Loucy (cell line): Measurements from ENCODE around the gene ZBTB8A.

Source experiments
- H2AFZ ChIP-seq: fragments of 200-600 bp; sonication (generic); 2 replicates; pipeline ENCODE4 v1.6.0; 2016; ENCODE audit warnings: antibody characterized with exemption, mild to moderate bottlenecking, low read length, moderate library complexity
- H3F3A ChIP-seq: fragments of 200-600 bp; 2 replicates; pipeline ENCODE4 v1.6.0; 2016; ENCODE audit warnings: antibody characterized with exemption, low read depth, mild to moderate bottlenecking
- H3K27me3 ChIP-seq: fragments of 200-600 bp; sonication (generic); 2 replicates; pipeline ENCODE4 v1.6.1; 2014; ENCODE audit warnings: low read length, mild to moderate bottlenecking; ENCODE audit not compliant: insufficient read depth, poor library complexity, severe bottlenecking
- H3K36me3 ChIP-seq: fragments of 200-600 bp; sonication (generic); 2 replicates; pipeline ENCODE4 v1.6.1; 2016; ENCODE audit warnings: low read length; ENCODE audit not compliant: insufficient read depth
- H3K4me1 ChIP-seq: fragments of 200-600 bp; sonication (generic); 2 replicates; pipeline ENCODE4 v1.5.1; 2014; ENCODE audit warnings: low read length, mild to moderate bottlenecking; ENCODE audit not compliant: insufficient read depth, poor library complexity, severe bottlenecking
- H3K4me2 ChIP-seq: fragments of 200-600 bp; sonication (generic); 2 replicates; pipeline ENCODE4 v1.6.0; 2014; ENCODE audit warnings: antibody characterized with exemption, low read length, low read depth, mild to moderate bottlenecking; ENCODE audit not compliant: poor library complexity, severe bottlenecking
- H3K4me3 ChIP-seq: fragments of 200-600 bp; sonication (generic); 2 replicates; pipeline ENCODE4 v1.5.1; 2014; ENCODE audit warnings: low read length, mild to moderate bottlenecking, mixed read lengths; ENCODE audit not compliant: poor library complexity, severe bottlenecking
- H3K79me2 ChIP-seq: fragments of 200-600 bp; sonication (generic); 2 replicates; pipeline ENCODE4 v1.6.1; 2014; ENCODE audit warnings: low read length; ENCODE audit not compliant: insufficient read depth
- H3K9ac ChIP-seq: fragments of 200-600 bp; sonication (generic); 2 replicates; pipeline ENCODE4 v1.6.0; 2014; ENCODE audit warnings: mild to moderate bottlenecking, low read depth, low read length, moderate library complexity; ENCODE audit not compliant: poor library complexity, severe bottlenecking
- H3K9me2 ChIP-seq: fragments of 200-600 bp; sonication (generic); replicated peaks from 2 replicates; pipeline ENCODE4 v1.6.1; 2016; ENCODE audit warnings: low read depth, low read length, mixed read lengths
- H3K9me3 ChIP-seq: fragments of 200-600 bp; sonication (generic); 2 replicates; pipeline ENCODE4 v1.6.1; 2014; ENCODE audit warnings: mild to moderate bottlenecking, antibody characterized with exemption, low read length, low read depth; ENCODE audit not compliant: insufficient read depth
- H4K20me1 ChIP-seq: fragments of 200-600 bp; sonication (generic); 2 replicates; pipeline ENCODE4 v1.6.0; 2014; ENCODE audit warnings: antibody characterized with exemption, low read length, mild to moderate bottlenecking; ENCODE audit not compliant: insufficient read depth, poor library complexity, severe bottlenecking
- EZH2phosphoT487 ChIP-seq: fragments of 200-600 bp; IDR thresholded peaks from 2 replicates; pipeline ENCODE4 v1.6.1; 2018; ENCODE audit warnings: antibody characterized with exemption, mild to moderate bottlenecking, moderate library complexity, borderline replicate concordance
- TF ChIP-seq, protein P1 (sequence below): fragments of 200-600 bp; sonication (generic); conservative IDR thresholded peaks from 2 replicates; pipeline ENCODE4 v1.5.1; 2014; ENCODE audit warnings: mild to moderate bottlenecking, antibody characterized with exemption, low read length

Gene ZBTB8A

DNA sequence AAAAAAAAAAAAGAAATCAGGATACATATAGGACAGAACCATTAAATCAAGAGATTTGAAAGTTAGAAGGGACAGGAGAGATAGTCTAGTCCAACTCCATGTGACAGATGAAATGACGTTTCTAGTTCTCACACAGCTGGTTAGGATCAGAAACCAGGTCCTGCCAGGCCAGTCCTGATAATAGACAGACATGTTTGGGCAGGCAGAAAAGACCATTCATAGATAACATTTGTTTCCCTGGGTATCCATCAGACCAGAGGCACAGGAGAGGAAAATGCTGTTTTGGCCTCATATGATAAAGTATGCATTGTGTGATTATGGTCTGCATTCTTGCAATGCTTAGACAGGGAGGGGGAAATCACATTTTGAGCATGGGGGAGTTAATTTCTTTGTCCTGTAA is 45.0 kb upstream of the ZBTB8A start:
- Histone ChIP-seq H3K4me1 (no peaks in the 10 kb centered on the region), H4K20me1 (no peaks in the 10 kb centered on the region), H3F3A (no peaks in the 10 kb centered on the region), H3K9me2 (no peaks in the 10 kb centered on the region), H2AFZ (no peak overlapping the region), H3K4me2 (no peak overlapping the region), H3K4me3 (no peak overlapping the region), H3K79me2 (no peaks in the 10 kb centered on the region), H3K27me3 (no peaks in the 10 kb centered on the region), H3K9me3 (no peaks in the 10 kb centered on the region), H3K9ac (no peak overlapping the region), H3K36me3 (no peaks in the 10 kb centered on the region)
- no peak for TF ChIP-seq EZH2phosphoT487
- TF ChIP-seq, protein P1, sequence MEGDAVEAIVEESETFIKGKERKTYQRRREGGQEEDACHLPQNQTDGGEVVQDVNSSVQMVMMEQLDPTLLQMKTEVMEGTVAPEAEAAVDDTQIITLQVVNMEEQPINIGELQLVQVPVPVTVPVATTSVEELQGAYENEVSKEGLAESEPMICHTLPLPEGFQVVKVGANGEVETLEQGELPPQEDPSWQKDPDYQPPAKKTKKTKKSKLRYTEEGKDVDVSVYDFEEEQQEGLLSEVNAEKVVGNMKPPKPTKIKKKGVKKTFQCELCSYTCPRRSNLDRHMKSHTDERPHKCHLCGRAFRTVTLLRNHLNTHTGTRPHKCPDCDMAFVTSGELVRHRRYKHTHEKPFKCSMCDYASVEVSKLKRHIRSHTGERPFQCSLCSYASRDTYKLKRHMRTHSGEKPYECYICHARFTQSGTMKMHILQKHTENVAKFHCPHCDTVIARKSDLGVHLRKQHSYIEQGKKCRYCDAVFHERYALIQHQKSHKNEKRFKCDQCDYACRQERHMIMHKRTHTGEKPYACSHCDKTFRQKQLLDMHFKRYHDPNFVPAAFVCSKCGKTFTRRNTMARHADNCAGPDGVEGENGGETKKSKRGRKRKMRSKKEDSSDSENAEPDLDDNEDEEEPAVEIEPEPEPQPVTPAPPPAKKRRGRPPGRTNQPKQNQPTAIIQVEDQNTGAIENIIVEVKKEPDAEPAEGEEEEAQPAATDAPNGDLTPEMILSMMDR = no peak

DNA sequence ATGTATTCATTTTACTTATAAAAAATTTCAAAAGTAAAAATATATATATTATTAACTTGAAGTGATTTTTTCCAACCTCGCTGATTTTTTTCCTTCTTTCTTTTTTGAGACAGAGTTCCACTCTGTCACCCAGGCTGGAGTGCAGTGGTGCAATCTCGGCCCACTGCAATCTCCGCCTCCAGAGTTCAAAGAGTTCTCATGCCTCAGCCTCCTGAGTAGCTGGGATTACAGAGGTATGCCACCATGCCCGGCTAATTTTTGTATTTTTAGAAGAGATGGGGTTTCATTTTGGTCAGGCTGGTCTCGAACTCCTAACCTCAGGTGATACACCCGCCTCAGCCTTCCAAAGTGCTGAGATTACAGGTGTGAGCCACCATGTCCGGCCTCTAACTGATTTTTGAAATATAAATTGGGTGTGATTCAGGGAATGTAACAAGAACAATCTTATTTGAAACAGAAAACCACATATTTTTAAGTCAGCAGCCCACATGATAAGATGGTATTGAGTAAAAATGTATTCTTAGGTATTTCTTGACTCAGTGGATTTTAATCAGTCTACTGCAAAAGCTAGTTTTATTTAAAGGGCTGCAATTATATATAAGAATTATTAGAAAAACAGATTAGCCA is 44.4 kb upstream of the ZBTB8A start:
- H3K79me2 ChIP-seq = no peaks in the 10 kb centered on the region
- TF ChIP-seq, protein P1 = no peak
- no peak for TF ChIP-seq EZH2phosphoT487
- no peak overlapping the region for H3K4me2 ChIP-seq
- no peak overlapping the region for H3K9ac ChIP-seq
- H3K4me3 ChIP-seq = no peak overlapping the region
- no peaks in the 10 kb centered on the region for H3K9me3 ChIP-seq
- H4K20me1 ChIP-seq = no peaks in the 10 kb centered on the region
- H3K36me3 ChIP-seq = no peaks in the 10 kb centered on the region
- H3K4me1 ChIP-seq = no peaks in the 10 kb centered on the region
- H3K9me2 ChIP-seq = no peaks in the 10 kb centered on the region
- H3K27me3 ChIP-seq = no peaks in the 10 kb centered on the region
- H3F3A ChIP-seq = no peaks in the 10 kb centered on the region
- H2AFZ ChIP-seq = no peak overlapping the region

DNA sequence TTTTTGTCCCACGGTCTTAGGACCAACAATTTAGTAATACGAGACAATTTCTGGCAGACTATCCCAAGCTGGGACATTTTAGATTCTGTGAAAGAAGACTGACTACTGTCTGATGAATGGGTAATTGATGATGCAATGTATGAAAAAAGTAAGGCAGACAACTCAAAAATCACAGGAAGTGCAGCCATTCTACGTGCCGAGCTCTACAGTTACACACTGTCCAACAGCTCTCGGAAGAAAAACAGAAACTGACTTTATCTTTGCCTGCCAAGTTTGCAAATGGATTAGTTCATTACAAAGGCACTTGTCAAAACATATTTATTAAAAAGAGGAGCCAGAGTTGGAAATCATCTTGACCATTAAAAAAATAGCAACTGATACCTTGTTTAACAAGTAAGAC is 43.1 kb upstream of the ZBTB8A start:
- no peak overlapping the region for H3K4me2 ChIP-seq
- H3K4me1 ChIP-seq = peaks cover 4% of the 10 kb centered on the region
- no peak overlapping the region for H3K9ac ChIP-seq
- H3K79me2 ChIP-seq = no peaks in the 10 kb centered on the region
- H3F3A ChIP-seq = peaks cover 3% of the 10 kb centered on the region; the same call in 1 of the 2 replicates
- no peaks in the 10 kb centered on the region for H3K27me3 ChIP-seq
- no peaks in the 10 kb centered on the region for H3K9me3 ChIP-seq
- TF ChIP-seq, protein P1 = no peak
- TF ChIP-seq EZH2phosphoT487 = no peak
- no peaks in the 10 kb centered on the region for H3K36me3 ChIP-seq
- no peak overlapping the region for H3K4me3 ChIP-seq
- H4K20me1 ChIP-seq = no peaks in the 10 kb centered on the region
- H3K9me2 ChIP-seq = no peaks in the 10 kb centered on the region
- H2AFZ ChIP-seq = no peak overlapping the region
